ENCODE results near the gene CCDC170.

Gene CCDC170

DNA sequence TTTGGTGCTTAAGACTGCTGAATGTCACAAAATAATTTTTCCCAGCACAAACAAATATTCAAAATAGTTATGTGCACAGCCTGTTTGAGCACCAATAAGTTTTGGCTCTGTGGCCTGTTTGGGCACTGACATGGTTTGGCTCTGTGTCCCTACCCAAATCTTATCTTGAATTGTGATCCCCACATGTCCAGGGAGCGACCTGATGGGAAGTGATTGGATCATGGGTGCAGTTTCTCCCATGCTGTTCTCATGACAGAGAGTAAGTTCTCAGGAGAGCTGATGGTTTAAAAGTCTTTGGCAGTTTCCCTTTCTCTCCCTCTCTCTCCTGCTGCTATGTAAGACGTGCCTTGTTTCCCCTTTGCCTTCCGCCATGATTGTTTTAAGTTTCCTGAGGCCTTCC is 167.7 kb downstream of the CCDC170 start:
- no peak for DNase-seq

GRCh38 chr6:151661928-151662327 is 168.1 kb downstream of the CCDC170 start:
- DNase-seq: no peak

DNA sequence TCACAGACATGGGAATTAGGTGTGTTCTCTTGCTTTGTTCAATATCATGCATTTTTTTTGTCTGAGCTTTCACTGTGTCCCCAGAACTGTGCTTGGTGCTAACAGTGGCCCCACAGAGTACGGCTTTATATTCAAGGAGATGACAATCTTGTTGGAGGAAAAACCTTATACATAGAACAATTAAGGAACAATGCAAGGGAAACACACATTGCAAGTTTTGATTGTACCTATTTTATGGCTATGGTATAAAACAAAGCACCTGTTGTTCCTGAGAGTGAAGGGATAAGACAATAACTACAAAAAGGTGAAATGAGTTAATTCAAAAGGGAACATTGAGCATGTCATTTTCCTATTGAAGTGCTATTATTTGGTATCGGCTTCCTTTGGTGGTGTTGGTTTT is 169.7 kb downstream of the CCDC170 start:
- DNase-seq: no peak

DNA sequence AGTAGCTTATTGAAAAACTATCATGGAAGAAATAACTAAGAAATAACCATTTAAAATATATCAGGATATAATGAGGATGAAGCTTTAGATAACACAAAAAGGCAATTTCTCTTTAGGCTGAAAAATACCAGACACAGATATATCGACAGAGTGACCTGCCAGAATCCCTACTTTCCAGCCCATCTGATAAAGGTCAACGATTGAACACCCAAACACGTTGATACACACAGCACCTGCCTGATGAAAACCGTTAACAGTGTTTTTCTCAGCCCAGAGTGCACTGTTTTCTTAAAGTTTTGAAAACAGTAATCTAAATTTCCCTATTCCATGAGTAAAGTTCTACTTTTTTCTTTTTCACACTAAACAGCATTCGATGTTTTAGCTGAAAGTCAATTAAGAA is 170.6 kb downstream of the CCDC170 start:
- no peak for DNase-seq

DNA sequence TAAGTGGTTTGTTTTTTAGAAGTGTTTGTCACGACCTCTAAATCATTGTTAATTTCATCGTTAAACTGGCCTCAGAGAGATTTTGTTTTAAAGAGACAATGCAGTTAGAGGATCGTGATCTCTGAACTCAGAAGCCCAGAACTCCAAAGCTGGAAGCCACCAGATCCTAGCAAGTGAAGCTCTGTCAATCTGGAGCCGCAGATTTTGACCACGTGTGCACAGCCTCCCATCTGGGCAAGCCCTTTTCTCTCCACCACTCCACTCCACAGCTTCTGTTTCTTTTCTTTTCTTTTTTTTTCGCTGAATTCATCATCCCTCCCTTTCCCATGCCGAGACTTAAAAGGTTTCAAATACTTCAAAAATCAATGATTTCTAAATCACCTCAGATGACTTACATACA is 171.5 kb downstream of the CCDC170 start:
- DNase-seq: no peak

DNA sequence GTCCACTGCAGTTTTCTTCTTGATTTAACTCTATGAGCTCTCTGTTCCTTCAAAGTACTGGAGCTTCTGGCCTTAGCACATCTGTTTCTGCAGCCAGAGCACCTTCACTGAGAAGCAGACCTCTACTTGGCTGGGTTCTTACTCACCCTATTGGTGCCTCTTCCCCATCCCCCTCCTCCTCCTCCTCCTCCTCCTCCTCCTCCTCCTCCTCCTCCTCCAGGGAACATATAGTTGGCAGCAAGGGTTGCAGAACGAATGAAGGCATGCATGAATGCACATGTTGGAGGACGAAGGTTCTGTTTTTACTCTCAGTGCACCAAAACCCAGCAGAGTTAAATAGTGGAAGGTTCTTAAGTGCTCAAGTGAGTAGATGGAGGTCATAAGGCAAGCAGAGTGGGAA is 172.7 kb downstream of the CCDC170 start:
- DNase-seq: no peak

GRCh38 chr6:151669208-151669560 is 175.4 kb downstream of the CCDC170 start:
- DNase-seq: no peak

- no peak for DNase-seq
Measured at GRCh38 chr6:151670116-151670515, 176.3 kb downstream of the CCDC170 start.

Measured in right hindlimb (tissue), 1 donor.